ENCODE results near the gene TJP3. TPM values are rescaled to one million over a fixed set of nuclear protein-coding genes. Genes with fewer than 3 reads are reported as not detected.
A peak's percentile ranks its signal among the peaks of the same experiment; 100 is the strongest.

The TJP3 gene
- total RNA-seq, 1 experiment from 2014 or later = not detected

DNA sequence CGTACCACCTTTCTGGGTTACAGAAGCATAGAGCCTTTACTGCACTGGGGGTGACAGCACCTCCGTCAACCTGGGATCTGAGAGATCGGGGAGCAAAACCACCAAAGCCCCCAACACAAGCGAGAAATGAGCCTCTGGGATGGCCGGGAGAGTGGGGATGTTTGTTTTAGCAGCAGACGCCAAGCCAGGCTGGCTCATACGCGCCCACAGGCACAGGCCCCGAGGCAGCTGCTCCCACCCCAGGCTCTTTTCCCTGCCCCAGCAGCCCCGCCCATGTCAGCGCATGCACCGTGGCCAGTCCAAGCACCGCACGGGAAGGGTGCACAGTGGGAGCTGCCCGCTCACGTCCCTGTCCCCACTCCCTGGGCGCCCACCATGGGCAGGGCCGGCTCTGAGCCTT, 16.5 kb upstream of the TJP3 start:
- BruUV-seq (replicated peaks) = no TSS peak
- no peak overlapping the region for H3K4me3 ChIP-seq (ENCODE audit: low read depth, low read length, poor library complexity, severe bottlenecking)

GRCh38 chr19:3692141-3693024, 15.8 kb upstream of the TJP3 start:
- DNase-seq (ENCODE audit: low spot score) = no peak
- Histone ChIP-seq H3K36me3 (ENCODE audit: insufficient read depth, low read length, poor library complexity, severe bottlenecking) (no peaks in the 10 kb centered on the region), H3K27ac (ENCODE audit: low read depth, low read length, poor library complexity, severe bottlenecking) (no peak overlapping the region), H3K4me1 (ENCODE audit: insufficient read depth, low read length, poor library complexity, severe bottlenecking) (peaks cover 11% of the 10 kb centered on the region), H3K9me3 (ENCODE audit: low read depth, low read length, poor library complexity, severe bottlenecking) (no peaks in the 10 kb centered on the region), H3K4me3 (ENCODE audit: low read depth, low read length, poor library complexity, severe bottlenecking) (no peak overlapping the region), H3K27me3 (replicated peaks; ENCODE audit: insufficient read depth, low read depth, low read length, poor library complexity) (no peaks in the 10 kb centered on the region)
- no TSS peak for BruUV-seq (replicated peaks)
- CTCF ChIA-PET = interaction anchor here (0.6 kb wide), 2 partner anchors 15 to 31 kb away, joined by 3 to 4 read pairs; no protein-coding TSS in a partner anchor
- intact Hi-C loops (cut with micrococcal nuclease; ENCODE audit: unreplicated experiment) = no loop called here
- POLR2A ChIA-PET (ENCODE audit: low non-redundant PET) = no interaction called here
- TF ChIP-seq EZH2 (IDR thresholded peaks at IDR 0.05; ENCODE audit: borderline replicate concordance, low read depth, low read length, poor library complexity, severe bottlenecking) (no peak), CTCF (conservative IDR thresholded peaks at IDR 0.05; ENCODE audit: low read depth, low read length) (peak; percentile 62)

More for the DNA sequence above, 16.5 kb upstream of the TJP3 start:
- TF ChIP-seq CTCF (conservative IDR thresholded peaks at IDR 0.05; ENCODE audit: low read depth, low read length) = no peak
- TF ChIP-seq EZH2 (IDR thresholded peaks at IDR 0.05; ENCODE audit: borderline replicate concordance, low read depth, low read length, poor library complexity, severe bottlenecking) = no peak
- Histone ChIP-seq H3K27ac (ENCODE audit: low read depth, low read length, poor library complexity, severe bottlenecking) (no peak overlapping the region), H3K9me3 (ENCODE audit: low read depth, low read length, poor library complexity, severe bottlenecking) (no peaks in the 10 kb centered on the region), H3K4me1 (ENCODE audit: insufficient read depth, low read length, poor library complexity, severe bottlenecking) (peaks cover 12% of the 10 kb centered on the region), H3K36me3 (ENCODE audit: insufficient read depth, low read length, poor library complexity, severe bottlenecking) (no peaks in the 10 kb centered on the region), H3K27me3 (replicated peaks; ENCODE audit: insufficient read depth, low read depth, low read length, poor library complexity) (no peaks in the 10 kb centered on the region)
- ChIA-PET CTCF (no interaction called here), POLR2A (ENCODE audit: low non-redundant PET) (no interaction called here)
- intact Hi-C loops (cut with micrococcal nuclease; ENCODE audit: unreplicated experiment) = no loop called here
- no peak for DNase-seq (ENCODE audit: low spot score)

DNA sequence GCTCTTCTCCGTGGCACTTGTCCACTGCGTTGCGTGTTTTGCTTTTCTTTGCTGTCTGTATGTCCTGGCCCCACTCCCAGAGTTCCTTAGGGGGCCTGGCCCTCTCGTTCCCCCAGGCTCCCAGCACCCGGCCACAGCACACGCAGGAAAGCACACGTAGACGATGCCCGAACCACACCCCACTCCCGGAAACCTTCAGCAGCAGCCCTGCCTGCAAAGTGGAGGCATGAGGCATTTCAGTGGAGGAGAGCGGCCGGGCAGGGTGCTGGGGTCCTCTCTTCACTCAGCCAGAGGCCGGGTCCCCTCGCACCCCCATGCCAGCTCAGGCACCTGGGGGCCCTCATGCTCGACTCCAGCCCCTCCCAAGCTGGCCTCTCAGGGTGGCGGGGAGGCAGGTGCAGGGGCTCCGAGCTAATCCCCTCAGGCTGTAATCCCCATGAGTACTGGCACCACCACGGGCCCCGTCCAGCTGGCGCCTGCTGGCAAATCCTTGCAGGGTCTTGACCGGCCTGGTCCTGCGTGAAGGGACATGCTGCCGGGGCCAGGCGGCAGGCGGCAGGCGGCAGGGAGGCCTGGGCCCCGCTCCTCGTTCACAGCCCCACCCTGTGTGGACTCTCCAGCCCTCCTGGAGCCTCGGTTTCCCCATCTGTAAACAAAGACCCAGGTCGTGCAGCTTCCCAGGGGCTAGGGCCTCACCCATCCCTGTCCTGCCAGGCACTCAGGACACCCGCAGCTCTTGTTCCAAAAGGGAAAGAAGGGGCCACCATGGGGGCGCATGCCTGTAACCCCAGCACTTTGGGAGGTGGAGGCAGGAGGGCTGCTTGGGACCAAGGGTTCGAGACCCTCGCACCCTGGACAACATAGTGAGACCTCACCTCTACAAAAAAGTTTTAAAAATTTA, 14.9 kb upstream of the TJP3 start:
- intact Hi-C loops (cut with micrococcal nuclease; ENCODE audit: unreplicated experiment) = no loop called here
- peaks cover 2% of the 10 kb centered on the region for H3K4me1 ChIP-seq (ENCODE audit: insufficient read depth, low read length, poor library complexity, severe bottlenecking)
- no TSS peak for BruUV-seq (replicated peaks)
- ChIA-PET CTCF (interaction anchor here (0.6 kb wide), 2 partner anchors 16 to 30 kb away, joined by 3 to 4 read pairs; no protein-coding TSS in a partner anchor), POLR2A (ENCODE audit: low non-redundant PET) (no interaction called here)
- no peak overlapping the region for H3K4me3 ChIP-seq (ENCODE audit: low read depth, low read length, poor library complexity, severe bottlenecking)
- H3K9me3 ChIP-seq (ENCODE audit: low read depth, low read length, poor library complexity, severe bottlenecking) = no peaks in the 10 kb centered on the region
- H3K36me3 ChIP-seq (ENCODE audit: insufficient read depth, low read length, poor library complexity, severe bottlenecking) = no peaks in the 10 kb centered on the region
- no peaks in the 10 kb centered on the region for H3K27me3 ChIP-seq (replicated peaks; ENCODE audit: insufficient read depth, low read depth, low read length, poor library complexity)
- DNase-seq (ENCODE audit: low spot score) = no peak
- TF ChIP-seq EZH2 (IDR thresholded peaks at IDR 0.05; ENCODE audit: borderline replicate concordance, low read depth, low read length, poor library complexity, severe bottlenecking) (no peak), CTCF (conservative IDR thresholded peaks at IDR 0.05; ENCODE audit: low read depth, low read length) (no peak)
- H3K27ac ChIP-seq (ENCODE audit: low read depth, low read length, poor library complexity, severe bottlenecking) = no peak overlapping the region
